ENCODE results near the gene ITPR1. TPM values are rescaled to one million over a fixed set of nuclear protein-coding genes. Genes with fewer than 3 reads are reported as not detected.

The ITPR1 gene
- total and polyA plus RNA-seq, 2 of the 4 experiments (the other 2 are of a cell fraction): 1.8 to 5.7 TPM

DNA sequence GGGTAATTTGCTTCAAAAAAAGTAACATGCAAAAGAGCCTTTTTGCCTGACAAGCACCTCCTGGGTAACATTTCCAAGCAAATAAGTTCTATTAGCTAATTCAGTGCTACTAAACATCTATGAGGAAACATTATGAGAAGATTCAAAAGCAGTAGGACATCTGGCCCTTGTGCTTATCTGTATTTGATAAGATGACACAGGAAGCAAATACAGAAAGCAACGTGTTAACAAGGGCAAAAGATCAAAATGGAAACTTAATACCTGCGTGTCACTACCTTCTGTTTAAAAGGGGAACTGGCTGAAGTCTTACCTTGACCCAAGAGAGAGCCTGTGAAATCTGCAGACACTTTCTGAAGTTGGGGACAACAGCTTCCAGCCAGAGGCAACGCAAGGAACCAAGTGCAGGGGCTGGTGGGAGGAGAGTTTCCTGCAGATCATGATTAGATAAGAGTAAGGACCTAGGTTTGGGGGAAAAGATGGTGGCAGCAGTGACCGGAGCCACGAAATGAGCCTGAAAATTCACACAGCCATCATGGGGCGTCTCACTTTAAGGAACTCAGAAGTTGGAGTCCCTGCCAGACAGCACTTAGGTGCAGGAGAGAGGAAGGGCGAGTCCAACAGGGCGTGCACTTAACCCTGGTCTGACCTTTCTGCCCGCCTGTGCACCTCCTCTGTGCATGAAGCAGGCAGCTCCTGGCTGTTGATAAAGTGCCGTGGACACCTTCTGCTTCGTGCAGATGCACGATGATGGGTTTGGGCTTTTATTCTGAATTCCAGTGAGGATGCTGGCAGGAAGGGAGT, 332.5 kb downstream of the ITPR1 start:
- no peak for DNase-seq
- H3K23ac ChIP-seq (ENCODE audit: low read depth, low read length): no peak overlapping the region
- H3K4me1 ChIP-seq (ENCODE audit: control insufficient read depth, insufficient read depth, low read length): peaks cover 5% of the 10 kb centered on the region
- H3K56ac ChIP-seq (ENCODE audit: extremely low read depth, insufficient read depth, low read length): no peak overlapping the region
- H3K18ac ChIP-seq (ENCODE audit: low read depth, low read length): no peak overlapping the region
- H4K91ac ChIP-seq (ENCODE audit: insufficient read depth, low read depth, low read length): no peak overlapping the region
- no peak overlapping the region for H3K4me3 ChIP-seq (ENCODE audit: insufficient read depth, low read depth, low read length)
- H2BK5ac ChIP-seq (ENCODE audit: low read depth, low read length, poor library complexity, severe bottlenecking): no peak overlapping the region
- no peak for ATAC-seq (ENCODE audit: low read depth)
- dilution Hi-C loops (cut with HindIII; ENCODE audit: low sequenced_read_pairs, unreplicated experiment) (no loop called here), in situ Hi-C loops (cut with MboI; ENCODE audit: low sequenced_read_pairs) (no loop called here), intact Hi-C loops (cut with micrococcal nuclease) (no loop called here)
- no peak overlapping the region for H3K27ac ChIP-seq (ENCODE audit: insufficient read depth, low read length)
- H3K36me3 ChIP-seq (ENCODE audit: control insufficient read depth, insufficient read depth, low read length): no peaks in the 10 kb centered on the region
- H3K14ac ChIP-seq (replicated peaks; ENCODE audit: low read depth, low read length): no peak overlapping the region
- no peak overlapping the region for H3K4me2 ChIP-seq (ENCODE audit: low read depth, low read length)
- H2AFZ ChIP-seq (replicated peaks; ENCODE audit: low read length, poor library complexity): no peak overlapping the region
- BruUV-seq (replicated peaks): no TSS peak
- H3K9ac ChIP-seq (ENCODE audit: low read depth, low read length): no peak overlapping the region
- H2AK9ac ChIP-seq (replicated peaks; ENCODE audit: low read depth, low read length, poor library complexity): no peak overlapping the region
- CTCF ChIA-PET: no interaction called here
- 91% methylated on average over 5 of the region's 12 CpGs; no CpG with 5 or more reads in 1 of the 2 experiments for WGBS, 2 experiments (ENCODE audit: extremely low coverage in 2 of 2, insufficient read length in 1 of 2)
- H3K9me3 ChIP-seq (ENCODE audit: control insufficient read depth, insufficient read depth, low read length): no peaks in the 10 kb centered on the region
- POLR2A ChIA-PET (ENCODE audit: unreplicated experiment): no interaction called here
- H2BK20ac ChIP-seq (ENCODE audit: low read depth, low read length): no peak overlapping the region
- H3K27me3 ChIP-seq (ENCODE audit: control insufficient read depth, insufficient read depth, low read length): no peaks in the 10 kb centered on the region
- H2BK15ac ChIP-seq (ENCODE audit: low read depth, low read length): no peak overlapping the region
- no peak overlapping the region for H4K8ac ChIP-seq (ENCODE audit: low read depth in 2 of 2, low read length in 2 of 2)
- no peaks in the 10 kb centered on the region for H4K20me1 ChIP-seq (ENCODE audit: insufficient read depth, low read length)
- H4K5ac ChIP-seq (ENCODE audit: low read depth, low read length): no peak overlapping the region
- H3K4ac ChIP-seq (ENCODE audit: low read depth, low read length): no peak overlapping the region; the same call in 1 of the 2 replicates
- H3K9me1 ChIP-seq (ENCODE audit: insufficient read depth, low read length): peaks cover 3% of the 10 kb centered on the region
- no peak overlapping the region for H2AK5ac ChIP-seq (ENCODE audit: low read depth, low read length)
- H3K79me1 ChIP-seq (ENCODE audit: low read depth in 1 of 2, low read length in 2 of 2): no peaks in the 10 kb centered on the region
- no peak overlapping the region for H2BK120ac ChIP-seq (ENCODE audit: low read depth, low read length)
- no peak for TF ChIP-seq NFE2L2 (IDR thresholded peaks at IDR 0.05; ENCODE audit: low read depth, low read length)
- no peak for TF ChIP-seq BHLHE40 (IDR thresholded peaks at IDR 0.05; ENCODE audit: low read depth, low read length)
- no peak for TF ChIP-seq MAFK (IDR thresholded peaks at IDR 0.05; ENCODE audit: low read depth, low read length)
- TF ChIP-seq CHD1 (IDR thresholded peaks at IDR 0.05; ENCODE audit: low read depth, low read length): no peak
- no peak for TF ChIP-seq POLR2A (IDR thresholded peaks at IDR 0.05; ENCODE audit: low read depth, low read length)
- TF ChIP-seq SMC3 (IDR thresholded peaks at IDR 0.05; ENCODE audit: low read depth, low read length): no peak
- TF ChIP-seq RCOR1 (IDR thresholded peaks at IDR 0.05; ENCODE audit: insufficient replicate concordance, low read length): no peak
- no peak for TF ChIP-seq CEBPB (IDR thresholded peaks at IDR 0.05; ENCODE audit: low read depth, low read length)
- no peak for TF ChIP-seq RFX5 (IDR thresholded peaks at IDR 0.05; ENCODE audit: low read depth, low read length)
- TF ChIP-seq, protein P1, sequence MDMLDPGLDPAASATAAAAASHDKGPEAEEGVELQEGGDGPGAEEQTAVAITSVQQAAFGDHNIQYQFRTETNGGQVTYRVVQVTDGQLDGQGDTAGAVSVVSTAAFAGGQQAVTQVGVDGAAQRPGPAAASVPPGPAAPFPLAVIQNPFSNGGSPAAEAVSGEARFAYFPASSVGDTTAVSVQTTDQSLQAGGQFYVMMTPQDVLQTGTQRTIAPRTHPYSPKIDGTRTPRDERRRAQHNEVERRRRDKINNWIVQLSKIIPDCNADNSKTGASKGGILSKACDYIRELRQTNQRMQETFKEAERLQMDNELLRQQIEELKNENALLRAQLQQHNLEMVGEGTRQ (IDR thresholded peaks at IDR 0.05; ENCODE audit: low read depth, low read length): no peak
